ENCODE data around the gene RAB34.

DNA sequence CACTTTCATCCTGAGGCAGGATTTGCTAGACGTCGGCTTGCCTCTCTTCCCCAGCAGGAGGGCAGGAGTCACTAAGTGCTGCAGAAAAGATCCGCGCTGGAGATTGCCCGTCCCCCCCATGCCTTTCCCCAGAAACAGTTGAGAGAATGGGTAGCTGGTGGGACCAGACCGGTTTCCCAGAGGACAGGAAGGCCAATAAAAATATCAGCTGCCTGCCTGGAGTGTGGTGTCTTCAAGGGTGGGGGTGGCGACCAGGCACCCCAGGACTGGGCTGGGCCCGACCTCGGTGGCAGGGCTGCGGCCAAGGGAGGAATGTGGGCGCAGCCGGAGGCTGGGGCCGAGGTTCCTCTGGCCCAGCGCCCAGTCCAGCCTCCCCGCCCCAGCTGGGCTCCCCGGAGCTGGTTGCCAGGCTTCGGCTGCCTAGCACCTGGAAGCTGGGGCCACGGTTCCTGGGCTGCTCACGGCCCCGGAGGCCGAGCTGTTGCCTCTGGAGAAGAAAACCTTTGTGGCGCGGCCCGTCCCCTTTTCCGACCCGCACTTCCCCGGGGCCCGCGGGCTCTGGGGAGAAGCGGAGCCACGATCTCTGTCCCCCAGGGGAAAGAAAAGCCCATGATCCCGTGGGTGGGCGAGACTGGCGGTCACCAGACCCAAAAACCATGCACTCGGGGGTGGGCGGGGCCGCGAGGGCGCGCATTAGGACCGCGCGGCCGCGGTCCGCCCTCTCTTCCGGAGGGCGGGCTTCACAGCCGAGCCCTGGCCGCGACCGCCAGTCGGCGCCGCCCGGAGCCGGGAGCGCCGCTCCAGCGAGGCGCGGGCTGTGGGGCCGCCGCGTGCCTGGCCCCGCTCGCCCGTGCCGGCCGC, 25.8 kb upstream of the RAB34 start, which contains the start of gene TRAF4:
- TF ChIP-seq POLR2A (IDR thresholded peaks at IDR 0.05; ENCODE audit: low read depth, low read length) (peak; percentile 96), TAF1 (IDR thresholded peaks at IDR 0.05; ENCODE audit: borderline replicate concordance, low read depth, low read length) (peak; percentile 85; the same call in 1 of the 2 replicates), POLR2AphosphoS5 (IDR thresholded peaks at IDR 0.05; ENCODE audit: low read depth, low read length) (peak; percentile 93)
